Measurements from ENCODE around the gene CDH24. TPM values are rescaled to one million over a fixed set of nuclear protein-coding genes. Genes with fewer than 3 reads are reported as not detected.

Gene CDH24
- total and polyA plus RNA-seq, 2 of the 13 experiments (the other 11 are each of a cell fraction or from before 2014, with no cell fraction given), result 0.69 to 0.99 TPM

DNA sequence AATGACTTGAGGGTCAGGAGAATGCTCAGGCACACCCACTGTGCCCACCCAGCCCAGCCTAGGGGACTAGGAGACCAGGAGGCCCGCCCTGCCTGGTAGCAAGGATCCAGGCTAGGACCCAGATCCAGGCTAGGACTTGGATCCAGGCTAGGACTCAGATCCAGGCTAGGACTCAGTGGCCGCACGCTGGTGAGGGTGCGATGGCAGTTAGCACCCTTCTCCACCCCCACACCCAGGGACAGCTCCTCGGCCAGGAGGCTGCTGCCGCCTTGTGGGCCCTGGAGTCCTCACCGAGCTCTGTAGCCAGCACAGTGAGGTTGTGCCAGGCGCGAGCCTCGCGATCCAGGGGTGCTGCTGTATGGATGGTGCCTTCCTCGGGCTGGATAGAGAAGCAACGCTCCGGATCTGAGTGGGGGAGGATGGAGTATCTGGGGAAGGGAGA is 5.1 kb downstream of the CDH24 start (continued):
- TF ChIP-seq RFXAP (CRISPR knock-in tag; IDR thresholded peaks at IDR 0.05; ENCODE audit: borderline replicate concordance) (no peak; the same call in 1 of the 2 replicates), TFAP4 (IDR thresholded peaks at IDR 0.05; ENCODE audit: borderline replicate concordance, low read depth) (no peak), GTF2F1 (IDR thresholded peaks at IDR 0.05; ENCODE audit: low read length) (no peak), GMEB1 (CRISPR knock-in tag; IDR thresholded peaks at IDR 0.05; ENCODE audit: borderline replicate concordance) (no peak), ARNT (IDR thresholded peaks at IDR 0.05) (no peak), DZIP1 (CRISPR knock-in tag; IDR thresholded peaks at IDR 0.05) (no peak), ZNF296 (CRISPR knock-in tag; conservative IDR thresholded peaks at IDR 0.05) (0 out of 2 replicates have a peak, but pooled peaks have one; percentile 2), POGZ (CRISPR knock-in tag; IDR thresholded peaks at IDR 0.05) (no peak), UBTF (CRISPR knock-in tag; IDR thresholded peaks at IDR 0.05) (peak; percentile 62), SMAD3 (CRISPR knock-in tag; IDR thresholded peaks at IDR 0.05) (no peak), FOXK1 (CRISPR knock-in tag; IDR thresholded peaks at IDR 0.05; ENCODE audit: borderline replicate concordance, low read depth) (no peak)
- TF ChIP-seq, protein P1, sequence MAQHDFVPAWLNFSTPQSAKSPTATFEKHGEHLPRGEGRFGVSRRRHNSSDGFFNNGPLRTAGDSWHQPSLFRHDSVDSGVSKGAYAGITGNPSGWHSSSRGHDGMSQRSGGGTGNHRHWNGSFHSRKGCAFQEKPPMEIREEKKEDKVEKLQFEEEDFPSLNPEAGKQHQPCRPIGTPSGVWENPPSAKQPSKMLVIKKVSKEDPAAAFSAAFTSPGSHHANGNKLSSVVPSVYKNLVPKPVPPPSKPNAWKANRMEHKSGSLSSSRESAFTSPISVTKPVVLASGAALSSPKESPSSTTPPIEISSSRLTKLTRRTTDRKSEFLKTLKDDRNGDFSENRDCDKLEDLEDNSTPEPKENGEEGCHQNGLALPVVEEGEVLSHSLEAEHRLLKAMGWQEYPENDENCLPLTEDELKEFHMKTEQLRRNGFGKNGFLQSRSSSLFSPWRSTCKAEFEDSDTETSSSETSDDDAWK (CRISPR knock-in tag; IDR thresholded peaks at IDR 0.05), result no peak
- TF ChIP-seq, protein P2, sequence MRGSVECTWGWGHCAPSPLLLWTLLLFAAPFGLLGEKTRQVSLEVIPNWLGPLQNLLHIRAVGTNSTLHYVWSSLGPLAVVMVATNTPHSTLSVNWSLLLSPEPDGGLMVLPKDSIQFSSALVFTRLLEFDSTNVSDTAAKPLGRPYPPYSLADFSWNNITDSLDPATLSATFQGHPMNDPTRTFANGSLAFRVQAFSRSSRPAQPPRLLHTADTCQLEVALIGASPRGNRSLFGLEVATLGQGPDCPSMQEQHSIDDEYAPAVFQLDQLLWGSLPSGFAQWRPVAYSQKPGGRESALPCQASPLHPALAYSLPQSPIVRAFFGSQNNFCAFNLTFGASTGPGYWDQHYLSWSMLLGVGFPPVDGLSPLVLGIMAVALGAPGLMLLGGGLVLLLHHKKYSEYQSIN (CRISPR knock-in tag; IDR thresholded peaks at IDR 0.05; ENCODE audit: borderline replicate concordance), result no peak
- TF ChIP-seq, protein P3, sequence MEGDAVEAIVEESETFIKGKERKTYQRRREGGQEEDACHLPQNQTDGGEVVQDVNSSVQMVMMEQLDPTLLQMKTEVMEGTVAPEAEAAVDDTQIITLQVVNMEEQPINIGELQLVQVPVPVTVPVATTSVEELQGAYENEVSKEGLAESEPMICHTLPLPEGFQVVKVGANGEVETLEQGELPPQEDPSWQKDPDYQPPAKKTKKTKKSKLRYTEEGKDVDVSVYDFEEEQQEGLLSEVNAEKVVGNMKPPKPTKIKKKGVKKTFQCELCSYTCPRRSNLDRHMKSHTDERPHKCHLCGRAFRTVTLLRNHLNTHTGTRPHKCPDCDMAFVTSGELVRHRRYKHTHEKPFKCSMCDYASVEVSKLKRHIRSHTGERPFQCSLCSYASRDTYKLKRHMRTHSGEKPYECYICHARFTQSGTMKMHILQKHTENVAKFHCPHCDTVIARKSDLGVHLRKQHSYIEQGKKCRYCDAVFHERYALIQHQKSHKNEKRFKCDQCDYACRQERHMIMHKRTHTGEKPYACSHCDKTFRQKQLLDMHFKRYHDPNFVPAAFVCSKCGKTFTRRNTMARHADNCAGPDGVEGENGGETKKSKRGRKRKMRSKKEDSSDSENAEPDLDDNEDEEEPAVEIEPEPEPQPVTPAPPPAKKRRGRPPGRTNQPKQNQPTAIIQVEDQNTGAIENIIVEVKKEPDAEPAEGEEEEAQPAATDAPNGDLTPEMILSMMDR (CRISPR knock-in tag; IDR thresholded peaks at IDR 0.05), result peak; percentile 99
- TF ChIP-seq, protein P4, sequence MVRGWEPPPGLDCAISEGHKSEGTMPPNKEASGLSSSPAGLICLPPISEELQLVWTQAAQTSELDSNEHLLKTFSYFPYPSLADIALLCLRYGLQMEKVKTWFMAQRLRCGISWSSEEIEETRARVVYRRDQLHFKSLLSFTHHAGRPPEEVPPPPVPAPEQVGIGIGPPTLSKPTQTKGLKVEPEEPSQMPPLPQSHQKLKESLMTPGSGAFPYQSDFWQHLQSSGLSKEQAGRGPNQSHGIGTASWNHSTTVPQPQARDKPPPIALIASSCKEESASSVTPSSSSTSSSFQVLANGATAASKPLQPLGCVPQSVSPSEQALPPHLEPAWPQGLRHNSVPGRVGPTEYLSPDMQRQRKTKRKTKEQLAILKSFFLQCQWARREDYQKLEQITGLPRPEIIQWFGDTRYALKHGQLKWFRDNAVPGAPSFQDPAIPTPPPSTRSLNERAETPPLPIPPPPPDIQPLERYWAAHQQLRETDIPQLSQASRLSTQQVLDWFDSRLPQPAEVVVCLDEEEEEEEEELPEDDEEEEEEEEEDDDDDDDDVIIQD (CRISPR knock-in tag; IDR thresholded peaks at IDR 0.05; ENCODE audit: low read depth), result no peak
